ENCODE results near the gene TNRC6C. TPM values are rescaled to one million over a fixed set of nuclear protein-coding genes. Genes with fewer than 3 reads are reported as not detected.

The TNRC6C gene
- total and polyA plus RNA-seq, 10 donors, result 1.7 to 37.0 (median 18.3) TPM

- Histone ChIP-seq H3K36me3 (peaks cover 0 to 93% (median 63%) of the 10 kb centered on the region in 6 donors), H3K27me3 (replicated peaks in 1 of 7) (no peaks in the 10 kb centered on the region), H3K4me3 (no peak overlapping the region), H3K27ac (no peak overlapping the region), H3K9me3 (no peaks in the 10 kb centered on the region), H3K4me1 (peaks cover 0 to 14% (median 0%) of the 10 kb centered on the region in 6 donors)
- intact Hi-C loops (cut with DNase I; ENCODE audit: low total_unique reads), result no loop called here
- no peak for DNase-seq
- peak in 1 of 3 donors; percentile 53 for TF ChIP-seq POLR2AphosphoS5 (IDR thresholded peaks at IDR 0.05)
- TF ChIP-seq POLR2A (IDR thresholded peaks at IDR 0.05), result no peak
- WGBS, 5 donors, result 94 to 100% (median 97%) methylated on average over 13 to 28 of the region's 28 CpGs
These were observed 146.0 kb downstream of the TNRC6C start for GRCh38 chr17:78104540-78104941.

GRCh38 chr17:78105101-78105500 is 146.6 kb downstream of the TNRC6C start:
- H3K27me3 ChIP-seq (replicated peaks in 1 of 7), result no peaks in the 10 kb centered on the region
- no peaks in the 10 kb centered on the region for H3K9me3 ChIP-seq
- intact Hi-C loops (cut with DNase I; ENCODE audit: low total_unique reads), result no loop called here
- peaks cover 0 to 14% (median 0%) of the 10 kb centered on the region in 6 donors for H3K4me1 ChIP-seq
- DNase-seq, result no peak
- no peak overlapping the region for H3K27ac ChIP-seq
- peak in 1 of 3 donors; percentile 21 for TF ChIP-seq POLR2AphosphoS5 (IDR thresholded peaks at IDR 0.05)
- no peak for TF ChIP-seq POLR2A (IDR thresholded peaks at IDR 0.05)
- H3K36me3 ChIP-seq, result peaks cover 0 to 93% (median 66%) of the 10 kb centered on the region in 6 donors
- 87 to 94% (median 90%) methylated on average over 16 of the region's 16 CpGs for WGBS, 5 donors
- no peak overlapping the region for H3K4me3 ChIP-seq

GRCh38 chr17:78105551-78105950 is 147.0 kb downstream of the TNRC6C start:
- Histone ChIP-seq H3K4me1 (peaks cover 0 to 16% (median 0%) of the 10 kb centered on the region in 6 donors), H3K36me3 (peaks cover 0 to 93% (median 65%) of the 10 kb centered on the region in 6 donors), H3K9me3 (no peaks in the 10 kb centered on the region), H3K27ac (no peak overlapping the region), H3K4me3 (no peak overlapping the region), H3K27me3 (replicated peaks in 1 of 7) (no peaks in the 10 kb centered on the region)
- no peak for DNase-seq
- TF ChIP-seq POLR2A (IDR thresholded peaks at IDR 0.05), result no peak
- TF ChIP-seq POLR2AphosphoS5 (IDR thresholded peaks at IDR 0.05), result no peak
- no peak for TF ChIP-seq CTCF (IDR thresholded peaks at IDR 0.05 in 8 of 11, conservative IDR thresholded peaks at IDR 0.05 in 3 of 11)
- 80 to 86% (median 82%) methylated on average over 13 of the region's 13 CpGs for WGBS, 5 donors
- intact Hi-C loops (cut with DNase I; ENCODE audit: low total_unique reads), result no loop called here

- Histone ChIP-seq H3K27me3 (replicated peaks in 1 of 7) (no peaks in the 10 kb centered on the region), H3K4me3 (no peak overlapping the region), H3K27ac (no peak overlapping the region), H3K36me3 (peaks cover 0 to 94% (median 72%) of the 10 kb centered on the region in 6 donors), H3K9me3 (no peaks in the 10 kb centered on the region), H3K4me1 (peaks cover 0 to 23% (median 0%) of the 10 kb centered on the region in 6 donors)
- WGBS, 5 donors, result 84 to 92% (median 90%) methylated on average over 15 of the region's 15 CpGs
- DNase-seq, result no peak
- intact Hi-C loops (cut with DNase I; ENCODE audit: low total_unique reads), result no loop called here
- no peak for TF ChIP-seq POLR2AphosphoS5 (IDR thresholded peaks at IDR 0.05)
- no peak for TF ChIP-seq CTCF (IDR thresholded peaks at IDR 0.05 in 8 of 11, conservative IDR thresholded peaks at IDR 0.05 in 3 of 11)
- no peak for TF ChIP-seq POLR2A (IDR thresholded peaks at IDR 0.05)
These were observed 147.7 kb downstream of the TNRC6C start for GRCh38 chr17:78106211-78106610.

- Histone ChIP-seq H3K9me3 (no peaks in the 10 kb centered on the region), H3K27me3 (replicated peaks in 1 of 7) (no peaks in the 10 kb centered on the region), H3K36me3 (peaks cover 0 to 94% (median 79%) of the 10 kb centered on the region in 6 donors), H3K4me3 (no peak overlapping the region), H3K4me1 (peaks cover 3 to 34% (median 3%) of the 10 kb centered on the region in 6 donors), H3K27ac (peak overlapping the region in 1 of 8 donors; percentile 8)
- no peak for TF ChIP-seq CTCF (IDR thresholded peaks at IDR 0.05 in 8 of 11, conservative IDR thresholded peaks at IDR 0.05 in 3 of 11)
- peak in 1 of 3 donors; percentile 2 for TF ChIP-seq POLR2AphosphoS5 (IDR thresholded peaks at IDR 0.05)
- WGBS, 5 donors, result 79 to 88% (median 85%) methylated on average over 10 of the region's 10 CpGs
- DNase-seq, result no peak
- intact Hi-C loops (cut with DNase I; ENCODE audit: low total_unique reads), result no loop called here
These were observed 149.0 kb downstream of the TNRC6C start for GRCh38 chr17:78107457-78107856.

Data from spleen (tissue), 11 donors.